RWPE2 (cell line): ENCODE results near the gene RWDD3.

ENCODE experiments used
- ATAC-seq: fragments of 200-7000 bp; cut with Tn5 transposase; 3 replicates; pipeline ENCODE4 v1.9.1; 2021; ENCODE audit warnings: low read depth
- DNase-seq: peaks from one replicate; pipeline ENCODE4 v3.0.0-alpha.2; 2020; ENCODE audit warnings: low spot score
- H3K27ac ChIP-seq: fragments of 450-650 bp; 2 replicates; pipeline ENCODE4 v1.5.1; 2017; ENCODE audit warnings: mild to moderate bottlenecking; ENCODE audit not compliant: poor library complexity, severe bottlenecking
- H3K27me3 ChIP-seq: fragments of 250-450 bp; sonication (Bioruptor Pico); 2 replicates; pipeline ENCODE4 v1.5.1; 2021; ENCODE audit warnings: mild to moderate bottlenecking, moderate library complexity; ENCODE audit not compliant: insufficient read depth, poor library complexity, severe bottlenecking
- H3K36me3 ChIP-seq: fragments of 250-450 bp; sonication (Bioruptor Pico); 2 replicates; pipeline ENCODE4 v1.5.1; 2020; ENCODE audit warnings: low read depth, mild to moderate bottlenecking, moderate library complexity
- H3K4me1 ChIP-seq: fragments of 250-450 bp; sonication (Bioruptor Pico); 2 replicates; pipeline ENCODE4 v1.5.1; 2021; ENCODE audit warnings: mild to moderate bottlenecking, moderate library complexity; ENCODE audit not compliant: insufficient read depth, poor library complexity, severe bottlenecking
- H3K4me3 ChIP-seq: fragments of 250-450 bp; sonication (Bioruptor Pico); 2 replicates; pipeline ENCODE4 v1.5.1; 2021; ENCODE audit warnings: mild to moderate bottlenecking, moderate library complexity; ENCODE audit not compliant: severe bottlenecking
- H3K9me3 ChIP-seq: fragments of 250-450 bp; sonication (Bioruptor Pico); 2 replicates; pipeline ENCODE4 v1.5.1; 2021; ENCODE audit warnings: mild to moderate bottlenecking, moderate library complexity; ENCODE audit not compliant: severe bottlenecking
- CTCF ChIP-seq: fragments of 450-650 bp; IDR thresholded peaks from one replicate; pipeline ENCODE4 v1.5.1; 2017; ENCODE audit warnings: mild to moderate bottlenecking, moderate library complexity; ENCODE audit not compliant: poor library complexity, severe bottlenecking

The RWDD3 gene

DNA sequence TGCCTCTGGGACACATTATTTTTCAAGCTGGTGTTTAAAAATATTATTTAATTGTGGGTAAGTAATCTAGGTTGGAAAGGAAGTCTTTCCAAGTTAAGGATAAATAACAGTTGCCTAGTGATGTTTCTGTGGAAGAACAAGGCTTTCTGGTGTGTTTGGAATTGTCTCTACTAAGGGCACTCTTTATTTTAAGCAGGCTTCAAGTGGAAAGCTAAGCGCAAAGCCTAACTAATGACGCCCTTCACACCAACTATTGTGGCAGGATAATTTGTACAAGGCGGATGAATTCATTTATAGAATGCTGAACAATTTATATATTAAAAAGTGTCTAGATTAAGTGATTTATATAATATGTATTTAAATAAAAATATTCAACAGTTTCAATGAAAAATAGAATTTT is 25.1 kb upstream of the RWDD3 start:
- DNase-seq (no peak), ATAC-seq (no peak)
- Histone ChIP-seq H3K4me1 (no peaks in the 10 kb centered on the region), H3K27me3 (no peaks in the 10 kb centered on the region), H3K27ac (no peak overlapping the region), H3K4me3 (no peak overlapping the region), H3K9me3 (no peaks in the 10 kb centered on the region), H3K36me3 (no peaks in the 10 kb centered on the region)
- TF ChIP-seq CTCF, result no peak

DNA sequence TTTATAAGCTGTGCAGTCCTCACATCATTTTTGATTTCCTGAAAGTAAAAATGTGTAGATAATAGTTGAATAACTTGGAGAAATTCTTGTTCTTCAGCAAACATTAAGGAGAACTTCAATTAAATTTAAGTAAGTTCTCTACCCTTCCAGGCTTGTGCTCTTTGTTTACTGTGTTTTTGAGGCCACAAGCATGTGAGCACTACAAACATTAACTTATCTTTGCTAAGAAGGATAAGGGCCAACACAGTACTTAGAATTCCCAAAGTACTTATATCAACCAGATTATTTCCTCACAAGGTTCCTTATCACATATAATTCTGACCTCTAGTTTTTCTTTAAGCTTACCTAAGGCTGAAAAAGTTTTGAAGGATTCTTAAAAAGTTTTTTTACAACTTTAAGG is 24.7 kb upstream of the RWDD3 start:
- Histone ChIP-seq H3K4me1 (no peaks in the 10 kb centered on the region), H3K9me3 (no peaks in the 10 kb centered on the region), H3K4me3 (no peak overlapping the region), H3K36me3 (no peaks in the 10 kb centered on the region), H3K27me3 (no peaks in the 10 kb centered on the region), H3K27ac (no peak overlapping the region)
- DNase-seq (no peak), ATAC-seq (no peak)
- TF ChIP-seq CTCF, result no peak

GRCh38 chr1:95216292-95216990 is 17.6 kb upstream of the RWDD3 start:
- H3K4me1 ChIP-seq, result no peaks in the 10 kb centered on the region
- DNase-seq (no peak), ATAC-seq (no peak)
- H3K27me3 ChIP-seq, result peaks cover 6% of the 10 kb centered on the region
- TF ChIP-seq CTCF, result no peak
- H3K27ac ChIP-seq, result no peak overlapping the region
- H3K36me3 ChIP-seq, result no peaks in the 10 kb centered on the region
- H3K4me3 ChIP-seq, result no peak overlapping the region
- no peaks in the 10 kb centered on the region for H3K9me3 ChIP-seq

- no peak overlapping the region for H3K27ac ChIP-seq
- no peak for TF ChIP-seq CTCF
- no peak overlapping the region for H3K4me3 ChIP-seq
- DNase-seq (no peak), ATAC-seq (no peak)
- no peaks in the 10 kb centered on the region for H3K36me3 ChIP-seq
- no peaks in the 10 kb centered on the region for H3K9me3 ChIP-seq
- no peaks in the 10 kb centered on the region for H3K4me1 ChIP-seq
- peaks cover 6% of the 10 kb centered on the region for H3K27me3 ChIP-seq
Observed at GRCh38 chr1:95217371-95217770, 16.6 kb upstream of the RWDD3 start.

DNA sequence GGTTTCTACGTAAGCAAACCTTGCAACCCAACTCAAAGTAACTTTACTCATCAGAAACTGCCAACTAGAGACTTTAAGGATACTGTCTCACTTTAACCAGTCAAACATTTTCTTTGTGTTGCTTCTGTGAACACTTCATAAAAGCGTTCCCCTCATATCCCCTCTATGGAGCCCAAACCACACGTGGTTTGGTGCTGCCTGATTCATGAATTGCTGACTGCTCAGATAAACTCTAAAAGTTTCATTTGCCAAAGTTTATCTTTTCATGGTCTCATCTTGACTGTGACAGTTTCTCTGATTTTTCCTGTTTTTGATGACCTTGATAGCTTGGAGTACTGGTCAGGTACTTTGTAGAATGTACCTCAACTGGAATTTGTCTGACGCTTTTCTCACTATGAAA is 14.6 kb upstream of the RWDD3 start:
- no peak for DNase-seq
- H3K36me3 ChIP-seq, result no peaks in the 10 kb centered on the region

More for the DNA sequence above, 14.6 kb upstream of the RWDD3 start:
- Histone ChIP-seq H3K27me3 (peaks cover 6% of the 10 kb centered on the region), H3K9me3 (no peaks in the 10 kb centered on the region), H3K4me1 (no peaks in the 10 kb centered on the region), H3K27ac (no peak overlapping the region), H3K4me3 (no peak overlapping the region)
- no peak for TF ChIP-seq CTCF
- no peak for ATAC-seq
